NCI-H1092 (cell line): Measurements from ENCODE around the gene EIF2S1.
"Not testable (repeated sequence)": the region's sequence is repeated elsewhere in the genome, so short reads cannot be mapped to it uniquely, and the experiment has no call there.

ENCODE experiments used
- DNase-seq: peaks from one replicate; lab custom pipeline; 2025; lab: John Stamatoyannopoulos, UW

The EIF2S1 gene

GRCh38 chr14:67411370-67411769 is 51.2 kb downstream of the EIF2S1 start:
- no peak for DNase-seq

- no peak for DNase-seq
Observed at GRCh38 chr14:67411820-67412421, 51.8 kb downstream of the EIF2S1 start, which contains the start of gene PLEK2. PLEK2 (minus strand) TSS chr14:67412165; CDS start chr14:67412059, 106 bp downstream.

DNA sequence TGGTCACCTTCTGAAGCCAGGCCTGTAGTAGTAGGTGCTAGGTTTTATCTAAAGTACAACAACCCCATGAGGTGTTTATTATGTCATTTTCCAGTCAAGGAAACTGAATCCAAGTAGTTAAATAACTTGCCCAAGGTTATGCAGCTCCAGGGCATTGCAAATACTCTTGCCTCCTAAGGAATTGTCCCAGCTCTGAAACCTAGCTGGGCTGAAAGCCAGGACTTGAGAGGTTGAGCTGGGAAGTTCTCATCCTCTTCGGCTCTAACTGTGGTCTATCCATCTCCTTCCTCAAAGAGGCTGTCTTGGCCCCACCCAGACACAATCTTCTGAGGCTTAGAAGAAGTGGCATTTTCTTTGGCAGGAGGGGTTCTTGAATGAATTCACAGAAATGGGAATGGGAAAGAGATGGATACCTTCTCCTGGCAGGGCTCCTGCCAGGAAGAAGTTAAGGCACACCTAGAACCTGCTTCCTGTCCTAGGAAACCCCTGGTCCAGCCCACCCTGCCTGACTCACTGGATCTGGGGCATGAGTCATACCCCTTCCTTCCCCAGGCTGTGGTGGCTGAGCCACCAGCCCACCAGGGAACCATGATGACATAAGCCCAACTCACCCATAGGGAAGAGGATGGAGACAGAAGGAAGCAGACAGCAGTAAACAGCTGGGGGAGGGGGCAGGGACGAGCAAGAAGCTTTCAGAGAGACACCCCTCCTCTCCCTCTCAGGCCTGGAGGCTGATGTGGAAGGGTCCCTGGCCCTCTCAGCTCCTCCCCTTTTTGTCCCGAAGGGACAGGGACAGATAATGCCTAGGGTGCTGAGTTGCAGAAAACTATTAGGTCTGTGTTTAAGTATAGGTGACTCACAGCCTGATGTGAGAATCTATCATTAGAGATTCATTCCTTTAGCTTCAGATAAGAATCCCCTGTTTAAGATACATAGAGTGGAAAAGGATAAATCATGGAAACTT is 54.0 kb downstream of the EIF2S1 start:
- DNase-seq: no peak

DNA sequence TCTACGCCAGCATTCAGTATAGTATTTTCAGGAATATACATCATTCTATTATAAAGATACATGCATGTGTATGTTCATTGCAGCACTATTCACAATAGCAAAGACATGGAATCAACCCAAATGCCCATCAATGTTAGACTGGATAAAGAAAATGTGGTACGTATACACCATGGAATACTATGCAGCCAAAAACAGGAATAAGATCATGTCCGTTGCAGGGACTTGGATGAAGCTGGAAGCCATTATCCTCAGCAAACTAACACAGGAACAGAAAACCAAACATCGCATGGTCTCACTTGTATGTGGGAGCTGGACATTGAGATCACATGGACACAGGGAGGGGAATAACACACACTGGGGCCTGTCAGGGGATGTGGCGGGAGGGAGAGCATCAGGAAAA is 55.5 kb downstream of the EIF2S1 start:
- not testable (repeated sequence) for DNase-seq

DNA sequence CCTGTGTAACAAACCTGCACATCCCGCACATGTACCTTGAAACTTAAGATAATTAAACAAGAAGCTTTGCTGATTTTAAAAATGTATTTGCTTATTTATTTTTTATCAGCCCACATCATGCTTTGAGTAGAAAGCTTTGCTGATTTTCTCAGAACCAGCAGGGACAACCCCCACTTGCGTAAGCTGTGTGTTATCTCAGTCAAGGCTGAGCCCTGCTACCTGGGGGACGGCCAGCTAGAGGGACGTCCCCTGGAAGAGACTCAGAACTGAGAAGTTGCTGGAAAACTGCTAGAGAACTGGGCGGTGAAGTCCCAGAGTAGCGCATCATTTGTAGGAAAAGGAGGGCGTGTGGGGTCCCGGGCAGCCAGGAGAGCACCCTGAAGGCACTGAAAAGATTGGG is 56.0 kb downstream of the EIF2S1 start:
- DNase-seq: no peak

DNA sequence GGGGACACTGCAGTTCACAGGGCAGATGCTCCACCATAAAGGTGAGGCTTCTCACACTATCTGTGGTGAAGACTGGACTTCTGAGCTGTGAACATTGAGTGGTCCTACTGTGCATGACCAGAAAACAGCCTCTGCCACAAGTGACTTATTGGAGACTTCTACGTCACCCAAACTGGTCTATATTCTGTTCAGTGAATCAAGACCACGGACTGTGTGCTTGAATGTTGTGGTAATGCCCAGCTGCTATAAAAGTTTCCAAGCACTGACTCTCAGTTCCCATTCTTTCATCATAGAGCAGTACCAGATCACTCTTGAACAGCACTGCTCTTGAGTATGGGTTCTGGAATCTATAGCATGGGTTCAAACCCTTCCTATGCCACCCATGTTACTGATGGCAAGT is 56.7 kb downstream of the EIF2S1 start:
- DNase-seq: no peak

GRCh38 chr14:67417633-67418032 is 57.5 kb downstream of the EIF2S1 start:
- DNase-seq: no peak

GRCh38 chr14:67418401-67419191 is 58.5 kb downstream of the EIF2S1 start:
- no peak for DNase-seq

- DNase-seq: no peak
Observed at GRCh38 chr14:67420102-67420739, 60.1 kb downstream of the EIF2S1 start.

GRCh38 chr14:67421356-67422224 is 61.5 kb downstream of the EIF2S1 start:
- DNase-seq: no peak

DNA sequence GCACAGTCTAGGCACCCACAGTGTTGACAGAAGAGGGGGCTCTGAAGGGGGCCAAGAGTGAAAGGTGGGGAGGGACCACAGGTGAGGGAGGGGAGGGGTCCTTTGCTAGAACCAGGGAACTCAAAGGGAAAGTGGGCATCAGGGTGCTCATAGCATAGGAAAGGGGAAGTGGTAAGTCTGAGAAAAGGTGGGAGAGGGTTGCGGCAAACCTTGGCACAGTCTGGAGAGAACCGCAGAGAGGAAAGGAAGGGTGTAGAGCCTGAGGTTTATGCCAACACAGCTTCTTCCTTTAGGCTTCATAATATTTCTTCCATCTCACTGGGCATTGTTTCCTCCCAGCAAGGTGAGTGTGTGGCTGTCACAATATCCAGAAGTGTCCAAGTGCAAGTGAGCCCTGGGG is 63.3 kb downstream of the EIF2S1 start:
- no peak for DNase-seq

GRCh38 chr14:67424539-67424938 is 64.4 kb downstream of the EIF2S1 start:
- DNase-seq: no peak

DNA sequence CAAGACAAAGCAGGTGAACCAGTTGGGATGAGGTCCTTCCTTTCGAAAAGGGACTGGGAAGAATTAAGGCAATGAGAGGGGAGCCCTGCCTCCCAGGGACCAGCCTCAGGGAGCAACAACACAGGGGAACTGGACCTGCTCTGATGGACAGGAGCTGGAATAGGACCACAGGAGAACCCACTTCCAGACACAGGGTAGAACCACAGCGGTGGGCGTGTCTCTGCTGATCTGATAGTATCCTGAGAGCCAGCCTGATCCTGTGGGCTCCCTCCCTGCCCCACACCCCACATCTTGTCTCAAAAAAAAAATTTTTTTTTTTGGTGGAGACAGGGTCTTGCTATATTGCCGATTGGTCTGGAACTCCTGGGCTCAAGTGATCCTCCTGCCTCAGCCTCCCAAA is 65.5 kb downstream of the EIF2S1 start:
- DNase-seq: no peak

- DNase-seq: no peak
Observed at GRCh38 chr14:67426161-67426560, 66.0 kb downstream of the EIF2S1 start.

GRCh38 chr14:67426983-67427606 is 67.0 kb downstream of the EIF2S1 start:
- DNase-seq: peak; percentile 81

GRCh38 chr14:67428501-67429031 is 68.4 kb downstream of the EIF2S1 start:
- DNase-seq: no peak

DNA sequence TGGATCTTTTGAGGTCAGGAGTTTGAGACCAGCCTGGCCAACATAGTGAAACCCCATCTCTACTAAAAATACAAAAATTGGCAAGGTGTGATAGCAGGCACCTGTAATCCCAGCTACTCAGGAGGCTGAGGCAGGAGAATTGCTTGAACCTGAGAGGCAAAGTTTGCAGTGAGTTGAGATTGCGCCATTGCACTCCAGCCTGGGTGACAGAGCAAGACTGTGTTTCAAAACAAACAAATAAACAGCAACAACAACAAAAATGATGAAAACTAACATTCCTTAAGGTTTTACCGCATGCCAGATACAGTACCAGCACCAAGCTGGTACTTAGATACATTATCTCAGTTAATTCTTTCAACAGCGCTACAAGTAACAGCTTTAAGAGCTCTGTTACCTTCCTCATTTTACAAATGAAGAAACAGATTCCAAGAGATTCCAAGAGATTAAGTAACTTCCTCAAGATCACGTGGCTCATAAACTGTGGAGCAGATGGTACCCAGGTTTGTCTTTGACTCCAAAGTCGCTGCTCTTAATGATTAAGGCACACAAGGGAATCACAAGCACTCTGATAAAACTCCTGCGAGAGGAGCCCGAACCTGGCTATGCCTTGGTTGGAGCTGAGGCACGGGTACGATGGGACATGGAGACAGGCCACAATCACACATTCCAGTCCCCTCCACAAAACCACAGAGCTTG is 69.5 kb downstream of the EIF2S1 start:
- no peak for DNase-seq

- DNase-seq: no peak
Observed at GRCh38 chr14:67432050-67432564, 72.0 kb downstream of the EIF2S1 start.

- DNase-seq: no peak
Observed at GRCh38 chr14:67435603-67436002, 75.5 kb downstream of the EIF2S1 start.
